SJCRH30 (cell line): Measurements from ENCODE around the gene SAMD11. TPM values are rescaled to one million over a fixed set of nuclear protein-coding genes. Genes with fewer than 3 reads are reported as not detected.

Source experiments
- DNase-seq, 2 experiments: peaks; one replicate each; pipeline ENCODE4 v3.0.0-alpha.2; 2015 to 2020
- H3K27ac ChIP-seq: fragments of 250-450 bp; sonication (Bioruptor Pico); 2 replicates; pipeline ENCODE4 v1.5.1; 2020; ENCODE audit warnings: mild to moderate bottlenecking, moderate library complexity
- H3K27me3 ChIP-seq: fragments of 250-450 bp; sonication (Bioruptor Pico); 2 replicates; pipeline ENCODE4 v1.5.1; 2020; ENCODE audit warnings: mild to moderate bottlenecking, moderate library complexity
- H3K36me3 ChIP-seq: fragments of 250-450 bp; sonication (Bioruptor Pico); 2 replicates; pipeline ENCODE4 v1.5.1; 2020; ENCODE audit warnings: mild to moderate bottlenecking, moderate library complexity
- H3K4me1 ChIP-seq: fragments of 250-450 bp; sonication (Bioruptor Pico); 2 replicates; pipeline ENCODE4 v1.5.1; 2020; ENCODE audit warnings: mild to moderate bottlenecking, moderate library complexity
- H3K4me3 ChIP-seq: fragments of 250-450 bp; sonication (Bioruptor Pico); 2 replicates; pipeline ENCODE4 v1.5.1; 2020; ENCODE audit warnings: mild to moderate bottlenecking, moderate library complexity
- H3K9me3 ChIP-seq: fragments of 250-450 bp; sonication (Bioruptor Pico); replicated peaks from 2 replicates; pipeline ENCODE4 v1.5.1; 2020; ENCODE audit warnings: mild to moderate bottlenecking, moderate library complexity
- total RNA-seq: library from RNA; depleted of rRNA; stranded (reverse); fragments of >200 nt; shearing (Covaris generic); gene quantifications from 2 replicates; pipeline ENCODE4 v1.2.3, GENCODE V29; 2014

The SAMD11 gene
- total RNA-seq, 1 experiment from 2014 or later = 39.0 TPM

GRCh38 chr1:951364-951763 lies 27.6 kb downstream of the SAMD11 start:
- Histone ChIP-seq H3K27me3 (no peaks in the 10 kb centered on the region), H3K27ac (no peak overlapping the region), H3K4me1 (no peaks in the 10 kb centered on the region), H3K36me3 (peaks cover 78% of the 10 kb centered on the region), H3K4me3 (no peak overlapping the region), H3K9me3 (no peaks in the 10 kb centered on the region)
- peak; percentile 45 to 56 for DNase-seq

- H3K9me3 ChIP-seq = no peaks in the 10 kb centered on the region
- peaks cover 80% of the 10 kb centered on the region for H3K36me3 ChIP-seq
- no peak for DNase-seq
- H3K4me1 ChIP-seq = no peaks in the 10 kb centered on the region
- H3K27ac ChIP-seq = no peak overlapping the region
- no peaks in the 10 kb centered on the region for H3K27me3 ChIP-seq
- no peak overlapping the region for H3K4me3 ChIP-seq
Observed at GRCh38 chr1:952201-952600, 28.5 kb downstream of the SAMD11 start.

GRCh38 chr1:952603-953002 lies 28.9 kb downstream of the SAMD11 start:
- no peak overlapping the region for H3K4me3 ChIP-seq
- DNase-seq = no peak
- H3K36me3 ChIP-seq = peaks cover 76% of the 10 kb centered on the region
- no peak overlapping the region for H3K27ac ChIP-seq
- H3K9me3 ChIP-seq = no peaks in the 10 kb centered on the region
- no peaks in the 10 kb centered on the region for H3K27me3 ChIP-seq
- peaks cover under 1% of the 10 kb centered on the region; the same call in 1 of the 2 replicates for H3K4me1 ChIP-seq

GRCh38 chr1:953524-954320 lies 30.0 kb downstream of the SAMD11 start:
- Histone ChIP-seq H3K27ac (no peak overlapping the region), H3K4me1 (peaks cover 5% of the 10 kb centered on the region; the same call in 1 of the 2 replicates), H3K9me3 (no peaks in the 10 kb centered on the region), H3K4me3 (no peak overlapping the region), H3K36me3 (peaks cover 70% of the 10 kb centered on the region), H3K27me3 (no peaks in the 10 kb centered on the region)
- no peak for DNase-seq

- peaks cover 66% of the 10 kb centered on the region for H3K36me3 ChIP-seq
- DNase-seq = no peak
Observed at GRCh38 chr1:954927-955326, 31.2 kb downstream of the SAMD11 start.

GRCh38 chr1:955474-955873 lies 31.8 kb downstream of the SAMD11 start:
- Histone ChIP-seq H3K27me3 (no peaks in the 10 kb centered on the region), H3K4me1 (peaks cover 5% of the 10 kb centered on the region; the same call in 1 of the 2 replicates), H3K4me3 (no peak overlapping the region), H3K9me3 (no peaks in the 10 kb centered on the region), H3K27ac (no peak overlapping the region), H3K36me3 (peaks cover 60% of the 10 kb centered on the region)
- no peak for DNase-seq

More at GRCh38 chr1:954927-955326, 31.2 kb downstream of the SAMD11 start:
- no peak overlapping the region for H3K4me3 ChIP-seq
- H3K27ac ChIP-seq = no peak overlapping the region
- H3K4me1 ChIP-seq = peaks cover 5% of the 10 kb centered on the region; the same call in 1 of the 2 replicates
- H3K9me3 ChIP-seq = no peaks in the 10 kb centered on the region
- H3K27me3 ChIP-seq = no peaks in the 10 kb centered on the region

- H3K4me1 ChIP-seq = peaks cover 5% of the 10 kb centered on the region; the same call in 1 of the 2 replicates
- no peak for DNase-seq
- H3K36me3 ChIP-seq = peaks cover 48% of the 10 kb centered on the region
- H3K4me3 ChIP-seq = no peak overlapping the region
- H3K27me3 ChIP-seq = no peaks in the 10 kb centered on the region
- H3K9me3 ChIP-seq = no peaks in the 10 kb centered on the region
- H3K27ac ChIP-seq = no peak overlapping the region
Observed at GRCh38 chr1:956636-957035, 32.9 kb downstream of the SAMD11 start.

GRCh38 chr1:958823-959730 lies 35.4 kb downstream of the SAMD11 start, which contains the start of gene NOC2L:
NOC2L (minus strand) TSS chr1:959256; CDS start chr1:959240, 16 bp downstream.
- Histone ChIP-seq H3K4me3 (peak within 1 kb of the TSS; percentile 95), H3K4me1 (peaks cover 5% of the 10 kb centered on the region; the same call in 1 of the 2 replicates), H3K36me3 (peaks cover 26% of the 10 kb centered on the region), H3K27me3 (no peaks in the 10 kb centered on the region), H3K27ac (peak within 1 kb of the TSS; percentile 37), H3K9me3 (no peaks in the 10 kb centered on the region)
- DNase-seq = peak; percentile 94

GRCh38 chr1:959731-960362 lies 36.1 kb downstream of the SAMD11 start:
- peaks cover 20% of the 10 kb centered on the region for H3K36me3 ChIP-seq
- H3K4me1 ChIP-seq = peaks cover 5% of the 10 kb centered on the region; the same call in 1 of the 2 replicates
- no peak for DNase-seq
- no peaks in the 10 kb centered on the region for H3K9me3 ChIP-seq
- H3K27me3 ChIP-seq = no peaks in the 10 kb centered on the region
- peak overlapping the region; percentile 73 for H3K4me3 ChIP-seq
- no peak overlapping the region for H3K27ac ChIP-seq

- H3K27me3 ChIP-seq = no peaks in the 10 kb centered on the region
- no peaks in the 10 kb centered on the region for H3K9me3 ChIP-seq
- no peak within 1 kb of the TSS for H3K27ac ChIP-seq
- H3K4me1 ChIP-seq = peaks cover 5% of the 10 kb centered on the region; the same call in 1 of the 2 replicates
- H3K4me3 ChIP-seq = peak within 1 kb of the TSS; percentile 95
- peaks cover 15% of the 10 kb centered on the region for H3K36me3 ChIP-seq
- DNase-seq = peak; percentile 80 to 85
Observed at GRCh38 chr1:960363-961131, 36.8 kb downstream of the SAMD11 start, which contains the start of gene KLHL17. KLHL17 (plus strand) TSS chr1:960584; CDS start chr1:960694, 110 bp downstream.

GRCh38 chr1:961132-961669 lies 37.5 kb downstream of the SAMD11 start:
- Histone ChIP-seq H3K27me3 (no peaks in the 10 kb centered on the region), H3K4me3 (peak overlapping the region; percentile 73), H3K9me3 (no peaks in the 10 kb centered on the region), H3K27ac (no peak overlapping the region), H3K36me3 (peaks cover 10% of the 10 kb centered on the region), H3K4me1 (peaks cover 5% of the 10 kb centered on the region; the same call in 1 of the 2 replicates)
- DNase-seq = peak in 1 of 2 experiments; percentile 35

- no peaks in the 10 kb centered on the region for H3K9me3 ChIP-seq
- H3K36me3 ChIP-seq = no peaks in the 10 kb centered on the region
- peaks cover 5% of the 10 kb centered on the region; the same call in 1 of the 2 replicates for H3K4me1 ChIP-seq
- H3K27ac ChIP-seq = no peak overlapping the region
- H3K4me3 ChIP-seq = no peak overlapping the region
- DNase-seq = no peak
- no peaks in the 10 kb centered on the region for H3K27me3 ChIP-seq
Observed at GRCh38 chr1:962381-963300, 38.9 kb downstream of the SAMD11 start.

GRCh38 chr1:963301-963651 lies 39.6 kb downstream of the SAMD11 start:
- no peaks in the 10 kb centered on the region for H3K27me3 ChIP-seq
- no peaks in the 10 kb centered on the region for H3K9me3 ChIP-seq
- DNase-seq = no peak
- H3K27ac ChIP-seq = no peak overlapping the region
- H3K4me3 ChIP-seq = no peak overlapping the region
- H3K36me3 ChIP-seq = no peaks in the 10 kb centered on the region
- no peaks in the 10 kb centered on the region for H3K4me1 ChIP-seq
